Right cardiac atrium (tissue), 5 donors: ENCODE data around the gene PLXNA2. TPM values are rescaled to one million over a fixed set of nuclear protein-coding genes. Genes with fewer than 3 reads are reported as not detected.

Experiments
- ATAC-seq, 2 donors: fragments of 200-7000 bp; cut with Tn5 transposase; one replicate each; pipeline versions ENCODE4 v1.8.0 to v1.9.1; 2020; ENCODE audit warnings: moderate library complexity in 2 of 2, mild to moderate bottlenecking in 1 of 2
- DNase-seq, 3 donors: peaks; one replicate each; pipeline ENCODE4 v3.0.0-alpha.2; 2020
- H3K27ac ChIP-seq: one replicate; pipeline ENCODE4 v1.5.1; 2013; ENCODE audit warnings: mild to moderate bottlenecking, low read length, control low read depth, moderate library complexity
- H3K27me3 ChIP-seq: one replicate; pipeline ENCODE4 v1.6.1; 2013; ENCODE audit not compliant: control insufficient read depth, insufficient read depth
- H3K4me1 ChIP-seq: one replicate; pipeline ENCODE4 v1.6.1; 2013; ENCODE audit warnings: low read length; ENCODE audit not compliant: control insufficient read depth, insufficient read depth
- H3K4me3 ChIP-seq: one replicate; pipeline ENCODE4 v1.5.1; 2013; ENCODE audit warnings: low read length, control low read depth
- H3K9me3 ChIP-seq: one replicate; pipeline ENCODE4 v1.6.1; 2013; ENCODE audit warnings: low read length; ENCODE audit not compliant: control insufficient read depth
- WGBS: extraction: QIAGEN DNeasy Blood & Tissue Kit; methylation state at CpG from one replicate; pipeline ENCODE4 v1.1.7; 2013; 5-methylcytosine and 5-hydroxymethylcytosine counted together
- intact Hi-C, 4 donors: fragments of 100-400 bp; cut with DNase I; formaldehyde crosslinking; loops; one replicate each; pipeline versions ENCODE4 v1.11.0 to v1.14.0; 2022 to 2023
- polyA plus RNA-seq: library from polyadenylated mRNA; stranded (reverse); fragments of 200-250 nt; gene quantifications from one replicate; pipeline ENCODE4 v1.2.3, GENCODE V29; 2013
- total RNA-seq, 4 donors: library from RNA; stranded (reverse); fragmentation: NEBNext Ultra II Directional; extraction: Animal tissue kit (Norgen Biotek cat#: 25700); gene quantifications; one replicate each; pipeline ENCODE4 v1.2.1, GENCODE V29; 2021
- donor health status: healthy with polysubstance abuse.
- donor health status: DM: no; HTN: yes; CAD: no.
- donor health status: DM: no; HTN: no; CAD: no.
- donor health status: DM: no; HTN: yes; CAD: no; lungs with severe emphysema.
- donor health status: DM: yes; HTN: yes; CAD: no.

The PLXNA2 gene
- total and polyA plus RNA-seq, 5 donors, result 7.3 to 26.6 (median 16.4) TPM

DNA sequence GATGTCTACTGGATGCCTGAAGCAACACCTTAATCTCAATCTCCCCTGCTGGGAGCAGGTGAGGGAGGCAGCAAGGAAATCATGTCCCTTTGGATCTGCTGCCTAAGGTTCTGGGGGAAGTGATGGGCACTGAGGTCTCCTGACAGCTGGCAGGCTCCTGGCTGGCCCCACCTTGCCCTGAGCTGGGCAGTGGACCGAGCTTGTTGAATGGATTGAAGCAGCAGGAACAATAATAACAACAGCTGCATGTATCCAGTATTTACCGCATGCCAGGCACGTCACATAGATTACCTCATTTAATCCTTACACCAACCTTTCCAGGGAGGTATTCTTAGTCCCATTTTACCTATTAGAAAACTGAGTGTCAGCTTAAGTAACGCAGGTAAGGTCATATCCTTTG, 133.9 kb downstream of the PLXNA2 start:
- WGBS, result 88% methylated on average over 4 of the region's 4 CpGs
- H3K4me3 ChIP-seq, result no peak overlapping the region
- intact Hi-C loops, result no loop called here
- no peak for ATAC-seq
- peak in 1 of 3 donors; percentile 31 for DNase-seq
- H3K9me3 ChIP-seq, result no peaks in the 10 kb centered on the region
- H3K27ac ChIP-seq, result no peak overlapping the region
- H3K27me3 ChIP-seq, result no peaks in the 10 kb centered on the region
- no peaks in the 10 kb centered on the region for H3K4me1 ChIP-seq

DNA sequence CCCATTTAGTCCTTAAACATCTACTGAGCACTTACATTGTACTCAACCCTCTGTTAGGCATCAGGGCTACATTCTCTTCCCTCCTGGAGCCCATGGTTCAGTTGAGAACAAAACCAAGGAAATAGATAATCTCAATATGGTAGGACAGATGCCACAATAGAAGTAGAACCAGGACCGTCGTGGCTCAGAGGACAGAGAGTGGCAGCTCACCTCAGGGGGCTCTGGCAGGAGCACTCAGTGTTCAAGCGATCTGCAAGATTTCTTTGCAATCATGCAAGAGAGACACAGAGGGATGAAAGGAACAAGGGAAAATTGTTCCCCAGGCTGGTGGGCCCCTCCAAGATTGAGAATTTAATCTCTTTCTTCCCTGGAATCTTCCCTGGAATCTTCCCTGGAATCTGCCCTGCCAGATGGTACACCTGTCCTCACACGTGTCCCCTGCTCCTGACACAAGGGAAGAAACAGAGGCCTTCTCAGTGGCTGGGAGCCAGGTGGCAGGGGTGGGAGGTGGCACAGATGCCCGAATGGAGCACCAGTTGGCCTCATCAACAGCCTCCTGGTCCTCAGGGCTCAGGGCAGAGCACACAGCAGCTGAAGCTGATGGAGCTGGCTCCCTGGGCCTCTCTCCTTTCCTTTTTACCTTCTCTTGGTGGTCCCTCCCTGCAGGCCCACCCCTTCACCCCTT, 135.4 kb downstream of the PLXNA2 start:
- no peaks in the 10 kb centered on the region for H3K9me3 ChIP-seq
- H3K27ac ChIP-seq, result no peak overlapping the region
- DNase-seq, result peak in 1 of 3 donors; percentile 33
- no peak overlapping the region for H3K4me3 ChIP-seq
- no peaks in the 10 kb centered on the region for H3K27me3 ChIP-seq
- no peak for ATAC-seq
- 96% methylated on average over 5 of the region's 5 CpGs for WGBS
- intact Hi-C loops, result loop anchor here in 1 of 4 donors (10.0 kb wide), 1 partner anchor 56 kb away; no protein-coding TSS in a partner anchor
- H3K4me1 ChIP-seq, result no peaks in the 10 kb centered on the region

DNA sequence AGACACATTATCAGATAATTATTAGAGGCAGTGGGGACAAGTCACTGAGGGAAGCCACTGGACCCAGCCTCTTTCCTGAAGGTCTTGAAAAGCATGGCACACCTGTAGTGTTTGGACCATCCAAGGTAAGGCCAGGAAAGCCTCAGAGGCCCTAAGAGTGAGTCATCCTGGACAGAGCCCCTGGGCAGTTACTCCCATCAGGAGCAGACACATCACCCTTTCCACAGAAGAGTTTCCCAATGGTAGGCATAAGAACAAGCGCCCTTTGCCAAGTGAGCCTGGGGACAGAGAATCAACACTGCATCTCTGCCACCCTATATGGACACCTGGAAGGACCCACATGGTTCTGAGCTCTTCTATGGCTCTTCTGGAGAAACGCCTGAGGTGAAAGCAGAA, 136.0 kb downstream of the PLXNA2 start:
- DNase-seq, result no peak
- Histone ChIP-seq H3K27ac (no peak overlapping the region), H3K4me3 (no peak overlapping the region), H3K4me1 (no peaks in the 10 kb centered on the region), H3K27me3 (no peaks in the 10 kb centered on the region), H3K9me3 (no peaks in the 10 kb centered on the region)
- intact Hi-C loops, result loop anchor here in 1 of 4 donors (10.0 kb wide), 1 partner anchor 57 kb away; no protein-coding TSS in a partner anchor
- 96% methylated on average over 2 of the region's 2 CpGs for WGBS
- ATAC-seq, result peak in 1 of 2 donors; percentile 27

DNA sequence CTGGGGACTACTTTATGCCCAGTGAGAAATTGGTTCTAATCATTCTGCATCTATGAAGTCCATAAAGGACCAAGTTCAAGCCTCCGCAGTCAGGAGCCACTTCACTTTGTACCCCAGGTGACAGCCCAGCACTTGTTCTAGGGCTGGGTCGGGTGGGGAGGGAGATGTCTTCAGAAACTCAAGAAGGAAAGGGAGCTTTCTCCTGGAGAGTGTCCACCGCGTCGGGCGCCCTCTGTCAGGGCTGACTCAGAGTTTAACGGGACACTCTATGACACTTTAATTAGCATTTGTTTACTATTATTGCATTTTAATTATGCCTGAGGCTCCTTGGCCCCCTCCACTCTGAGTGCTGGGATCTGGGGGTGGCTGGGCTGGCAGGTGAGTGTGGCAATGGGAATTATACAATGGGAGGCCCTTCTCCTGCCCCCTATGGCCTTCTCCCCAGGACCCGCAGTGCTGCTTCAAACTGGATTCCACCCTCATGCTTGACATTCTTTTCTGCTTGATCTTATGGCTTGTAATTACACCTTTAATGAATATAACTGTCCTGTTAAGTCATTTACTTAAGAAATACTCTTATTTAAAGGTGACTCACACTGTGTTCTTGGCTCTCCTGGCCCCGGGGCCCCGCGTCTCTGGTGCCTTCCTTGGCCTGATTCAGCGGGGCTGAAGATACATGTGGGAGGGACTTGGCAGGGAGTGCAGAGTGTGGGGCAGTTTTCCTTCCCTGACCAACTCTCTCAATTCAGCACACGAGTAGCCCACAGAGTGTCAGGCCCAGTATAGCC, 136.6 kb downstream of the PLXNA2 start:
- 77% methylated on average over 13 of the region's 13 CpGs for WGBS
- Histone ChIP-seq H3K9me3 (no peaks in the 10 kb centered on the region), H3K4me1 (no peaks in the 10 kb centered on the region), H3K27me3 (no peaks in the 10 kb centered on the region), H3K27ac (no peak overlapping the region), H3K4me3 (no peak overlapping the region)
- ATAC-seq, result peak; percentile 30 to 67
- DNase-seq, result peak; percentile 51 to 69 (median 69)
- intact Hi-C loops, result loop anchor here in 1 of 4 donors (10.0 kb wide), 1 partner anchor 57 kb away; no protein-coding TSS in a partner anchor

DNA sequence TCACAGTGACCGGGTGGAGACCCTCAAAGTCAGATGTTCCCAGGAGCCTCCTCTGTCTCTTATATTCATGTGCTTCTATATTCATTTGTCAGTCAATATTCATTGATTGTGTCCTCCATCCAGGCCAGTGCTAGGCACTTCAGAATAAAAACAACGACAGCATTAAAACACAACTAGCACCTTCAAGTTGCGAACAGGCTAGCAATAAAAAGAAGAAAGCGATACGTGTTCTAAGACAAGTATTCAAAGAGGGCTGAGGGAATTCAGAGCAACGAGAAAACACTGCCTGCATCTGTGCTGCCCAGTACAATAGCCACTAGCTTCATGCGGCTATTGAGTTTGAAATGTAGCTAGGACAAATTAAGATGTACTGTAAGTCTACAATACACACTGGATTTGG, 138.0 kb downstream of the PLXNA2 start:
- no peak for ATAC-seq
- 80% methylated on average over 7 of the region's 7 CpGs for WGBS
- H3K27ac ChIP-seq, result no peak overlapping the region
- no peak overlapping the region for H3K4me3 ChIP-seq
- H3K9me3 ChIP-seq, result no peaks in the 10 kb centered on the region
- intact Hi-C loops, result loop anchor here in 1 of 4 donors (10.0 kb wide), 1 partner anchor 59 kb away; no protein-coding TSS in a partner anchor
- no peaks in the 10 kb centered on the region for H3K27me3 ChIP-seq
- H3K4me1 ChIP-seq, result peaks cover 8% of the 10 kb centered on the region
- DNase-seq, result no peak

DNA sequence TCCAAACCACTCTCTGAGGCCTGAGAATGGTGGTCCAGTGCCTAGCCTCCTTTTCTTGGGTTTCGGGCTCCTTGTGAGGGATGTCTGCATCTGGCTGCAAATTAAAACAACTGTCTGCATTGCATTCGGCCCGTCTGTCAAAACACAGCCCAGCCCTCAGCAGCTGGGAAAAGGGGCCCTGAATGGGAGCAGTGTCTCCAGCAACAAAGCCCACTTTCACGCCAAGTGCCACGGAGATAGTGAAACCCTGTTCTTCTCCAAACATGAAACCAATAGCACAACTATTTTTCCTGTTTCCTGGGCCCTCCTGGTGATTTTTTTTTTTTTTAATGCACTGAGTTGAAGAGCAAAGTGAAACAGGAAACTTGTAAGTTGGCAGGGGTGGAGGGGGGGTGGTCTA, 138.4 kb downstream of the PLXNA2 start:
- Histone ChIP-seq H3K27ac (no peak overlapping the region), H3K9me3 (no peaks in the 10 kb centered on the region), H3K27me3 (no peaks in the 10 kb centered on the region), H3K4me3 (no peak overlapping the region), H3K4me1 (peaks cover 8% of the 10 kb centered on the region)
- WGBS, result 60% methylated on average over 5 of the region's 5 CpGs
- DNase-seq (no peak), ATAC-seq (no peak)
- intact Hi-C loops, result loop anchor here in 1 of 4 donors (10.0 kb wide), 1 partner anchor 59 kb away; no protein-coding TSS in a partner anchor

DNA sequence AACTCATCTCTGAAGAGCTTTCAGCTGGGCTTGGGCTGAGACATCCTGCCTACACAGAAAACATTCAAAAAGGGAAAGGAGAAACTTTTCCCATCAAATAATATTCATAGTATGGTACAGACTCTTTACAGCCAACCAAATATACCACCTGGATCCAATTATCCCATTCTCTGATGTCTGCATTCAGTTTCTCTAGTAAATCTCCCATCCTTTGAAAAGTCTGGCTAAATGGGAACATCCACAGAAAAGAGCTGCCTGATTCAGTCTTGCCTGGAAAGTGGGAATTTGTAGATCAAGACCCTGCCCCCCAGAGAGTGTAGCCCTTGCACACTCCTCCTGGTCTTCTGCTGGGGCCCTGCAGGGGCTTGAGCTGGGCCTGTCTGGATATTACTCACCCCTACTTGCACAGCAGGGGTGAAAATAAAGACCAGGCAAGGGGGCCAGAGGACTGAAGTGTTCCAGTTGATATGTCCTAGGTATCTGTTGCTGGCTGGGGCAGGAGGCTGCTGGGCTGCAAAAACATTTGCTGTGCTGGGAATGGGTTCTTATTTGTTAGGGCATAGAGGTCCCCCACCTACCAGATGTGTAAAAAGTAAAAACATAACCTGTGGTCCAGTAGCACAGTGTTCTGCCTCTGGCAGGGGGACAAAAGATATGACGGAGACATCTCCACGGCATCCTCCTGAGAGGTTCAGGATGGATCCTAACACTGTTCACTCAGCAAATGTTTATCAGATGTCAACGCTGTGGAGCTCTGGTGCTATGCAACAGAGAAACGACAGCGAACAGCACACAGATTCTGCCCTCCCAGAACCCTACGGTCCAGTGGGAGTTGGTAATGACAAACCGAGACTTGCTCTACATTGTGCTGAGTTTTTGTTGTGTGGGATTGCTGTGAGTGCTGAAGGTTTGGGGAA, 140.3 kb downstream of the PLXNA2 start:
- DNase-seq, result no peak
- Histone ChIP-seq H3K4me3 (no peak overlapping the region), H3K4me1 (peaks cover 8% of the 10 kb centered on the region), H3K27ac (no peak overlapping the region), H3K9me3 (no peaks in the 10 kb centered on the region), H3K27me3 (no peaks in the 10 kb centered on the region)
- intact Hi-C loops, result loop anchor here in 1 of 4 donors (5.0 to 10.0 kb wide), 2 partner anchors 61 to 138 kb away; partner anchors contain the start of gene PLXNA2
- WGBS, result 53% methylated on average over 7 of the region's 7 CpGs
- no peak for ATAC-seq

DNA sequence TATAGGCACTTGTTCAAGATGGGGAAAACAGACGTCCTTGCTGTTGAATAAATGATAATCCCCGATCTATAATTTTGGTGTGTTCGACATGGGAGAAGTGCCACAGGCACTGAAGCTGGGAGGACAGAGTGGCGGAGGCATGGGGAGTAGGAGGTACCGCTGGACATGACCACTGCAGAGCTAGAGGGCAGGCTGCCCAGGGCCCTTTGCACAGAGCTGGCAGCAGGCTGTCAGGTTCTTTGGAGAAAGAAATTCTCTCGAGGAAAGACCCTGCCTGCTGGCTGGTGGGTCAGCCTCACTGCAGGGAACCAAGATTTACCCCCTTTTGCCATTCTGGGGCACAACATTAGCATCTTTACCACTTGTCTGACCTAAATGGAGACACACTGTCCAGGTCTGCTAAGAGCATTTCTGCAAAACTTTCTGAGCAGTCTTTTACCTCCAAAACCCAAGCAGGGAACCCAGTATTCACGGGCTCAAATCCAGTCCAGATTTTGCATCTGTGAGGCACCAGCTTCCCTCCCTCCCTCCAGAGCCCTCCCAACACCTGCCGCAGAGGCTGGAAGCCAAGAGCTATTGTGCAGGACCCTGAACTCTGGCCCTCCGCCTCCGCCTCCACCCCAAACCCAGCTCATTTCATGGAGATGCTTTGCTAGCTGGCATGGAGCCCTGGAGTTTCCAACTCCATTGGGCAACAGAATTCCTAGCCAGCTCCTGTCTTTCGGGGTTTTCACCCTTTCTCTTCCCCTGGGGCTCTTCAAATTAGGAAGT, 142.3 kb downstream of the PLXNA2 start:
- Histone ChIP-seq H3K4me1 (peaks cover 8% of the 10 kb centered on the region), H3K27ac (no peak overlapping the region), H3K9me3 (no peaks in the 10 kb centered on the region), H3K4me3 (no peak overlapping the region), H3K27me3 (no peaks in the 10 kb centered on the region)
- DNase-seq (peak; percentile 63 to 78 (median 74)), ATAC-seq (peak; percentile 53 to 61)
- WGBS, result 56% methylated on average over 11 of the region's 11 CpGs
- intact Hi-C loops, result loop anchor here in 1 of 4 donors (5.0 to 10.0 kb wide), 2 partner anchors 63 to 140 kb away; partner anchors contain the start of gene PLXNA2

DNA sequence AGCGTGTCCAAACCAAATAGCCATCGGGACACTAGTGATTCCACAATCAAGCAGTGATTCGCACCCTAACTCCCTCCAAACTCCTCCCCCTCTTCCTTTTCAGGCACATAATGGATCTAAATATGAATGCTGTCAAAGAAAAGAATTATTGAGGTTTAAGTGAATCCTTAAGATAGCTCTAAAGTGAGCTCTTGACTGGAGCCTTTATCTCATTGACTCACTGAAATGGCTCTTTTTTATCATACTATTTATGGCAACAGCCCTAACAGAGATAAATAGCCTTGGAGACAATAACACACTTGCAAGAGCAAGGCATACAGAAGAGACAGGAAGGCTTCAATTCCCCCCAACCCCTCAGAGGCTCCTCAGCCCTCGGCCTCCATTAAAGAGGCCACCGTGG, 143.3 kb downstream of the PLXNA2 start:
- Histone ChIP-seq H3K4me1 (peaks cover 8% of the 10 kb centered on the region), H3K4me3 (no peak overlapping the region), H3K9me3 (no peaks in the 10 kb centered on the region), H3K27me3 (no peaks in the 10 kb centered on the region), H3K27ac (no peak overlapping the region)
- 32% methylated on average over 5 of the region's 5 CpGs for whole genome bisulfite sequencing
- intact Hi-C loops, result loop anchor here in 1 of 4 donors (5.0 to 10.0 kb wide), 2 partner anchors 64 to 141 kb away; partner anchors contain the start of gene PLXNA2
- ATAC-seq (peak; percentile 25 to 29), DNase-seq (no peak)

DNA sequence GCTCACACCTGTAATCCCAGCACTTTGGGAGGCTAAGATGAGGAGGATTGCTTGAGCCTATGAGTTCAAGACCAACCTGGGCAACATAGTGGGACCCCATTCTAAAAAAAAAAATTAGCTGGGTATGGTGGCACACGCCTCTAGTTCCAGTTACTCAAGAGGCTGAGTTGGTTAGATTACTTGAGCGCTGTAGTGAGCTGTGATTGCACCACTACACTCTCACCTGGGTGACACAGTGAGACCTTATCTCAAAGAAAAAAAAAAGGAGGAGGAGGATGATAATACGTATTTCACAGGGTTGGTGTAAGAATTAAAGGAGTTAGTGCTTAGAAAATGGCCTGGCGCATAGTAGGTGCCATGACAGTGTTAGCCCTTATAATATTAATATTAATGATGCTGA, 144.1 kb downstream of the PLXNA2 start:
- intact Hi-C loops, result loop anchor here in 1 of 4 donors (5.0 to 10.0 kb wide), 2 partner anchors 65 to 142 kb away; partner anchors contain the start of gene PLXNA2
- no peak for ATAC-seq
- no peaks in the 10 kb centered on the region for H3K27me3 ChIP-seq

More for the DNA sequence above, 144.1 kb downstream of the PLXNA2 start:
- Histone ChIP-seq H3K9me3 (no peaks in the 10 kb centered on the region), H3K4me1 (peaks cover 8% of the 10 kb centered on the region), H3K4me3 (no peak overlapping the region), H3K27ac (no peak overlapping the region)
- 70% methylated on average over 4 of the region's 4 CpGs for WGBS
- no peak for DNase-seq
